Muscle layer of duodenum (tissue), 2 donors: ENCODE results near the gene UBR1.

ENCODE experiments used
- H3K27ac ChIP-seq: one replicate; pipeline ENCODE4 v1.7.0; 2013; ENCODE audit warnings: mild to moderate bottlenecking, low read length
- H3K27me3 ChIP-seq: one replicate; pipeline ENCODE4 v1.7.0; 2013; ENCODE audit warnings: low read depth, mild to moderate bottlenecking, control low read depth, low read length
- H3K36me3 ChIP-seq, 2 donors: one replicate each; pipeline ENCODE4 v1.7.0; 2013; ENCODE audit warnings: low read length in 2 of 2, control low read depth in 1 of 2, mild to moderate bottlenecking in 1 of 2; ENCODE audit not compliant: insufficient read depth in 2 of 2, control insufficient read depth in 1 of 2
- H3K4me1 ChIP-seq, 2 donors: one replicate each; pipeline ENCODE4 v1.7.0; 2013; ENCODE audit warnings: low read length in 2 of 2, mild to moderate bottlenecking in 2 of 2, control low read depth in 1 of 2, moderate library complexity in 1 of 2; ENCODE audit not compliant: insufficient read depth in 2 of 2, control insufficient read depth in 1 of 2
- H3K4me3 ChIP-seq, 2 donors: one replicate each; pipeline ENCODE4 v1.7.0; 2013; ENCODE audit warnings: low read length in 2 of 2, low read depth in 1 of 2, mild to moderate bottlenecking in 1 of 2
- H3K9me3 ChIP-seq, 2 donors: one replicate each; pipeline ENCODE4 v1.7.0; 2013; ENCODE audit warnings: low read length in 2 of 2, control low read depth in 1 of 2, mild to moderate bottlenecking in 1 of 2; ENCODE audit not compliant: control insufficient read depth in 1 of 2
- donor health status: healthy.

The UBR1 gene

GRCh38 chr15:43106486-43106829 lies 620 bp upstream of the UBR1 start:
- Histone ChIP-seq H3K4me3 (peak overlapping the region; percentile 90 to 97), H3K36me3 (no peaks in the 10 kb centered on the region), H3K4me1 (peaks cover 6 to 16% of the 10 kb centered on the region in 2 donors), H3K27me3 (no peaks in the 10 kb centered on the region), H3K9me3 (no peaks in the 10 kb centered on the region), H3K27ac (peak overlapping the region; percentile 98)

GRCh38 chr15:43105077-43105736 lies 631 bp downstream of the UBR1 start:
- Histone ChIP-seq H3K4me1 (peaks cover 6 to 16% of the 10 kb centered on the region in 2 donors), H3K4me3 (peak overlapping the region; percentile 90 to 97), H3K27ac (peak overlapping the region; percentile 98), H3K27me3 (no peaks in the 10 kb centered on the region), H3K9me3 (no peaks in the 10 kb centered on the region), H3K36me3 (peaks cover 2 to 4% of the 10 kb centered on the region in 2 donors)

GRCh38 chr15:43104426-43104825 lies 1.4 kb downstream of the UBR1 start:
- Histone ChIP-seq H3K36me3 (peaks cover 5% of the 10 kb centered on the region in 2 donors), H3K9me3 (no peaks in the 10 kb centered on the region), H3K4me1 (peaks cover 6 to 16% of the 10 kb centered on the region in 2 donors), H3K27ac (peak overlapping the region; percentile 54), H3K4me3 (peak overlapping the region in 1 of 2 donors; percentile 47), H3K27me3 (no peaks in the 10 kb centered on the region)

GRCh38 chr15:43103907-43104306 lies 1.9 kb downstream of the UBR1 start:
- peak overlapping the region; percentile 54 for H3K27ac ChIP-seq
- no peaks in the 10 kb centered on the region for H3K9me3 ChIP-seq
- H3K4me3 ChIP-seq, result no peak overlapping the region
- peaks cover 6 to 16% of the 10 kb centered on the region in 2 donors for H3K4me1 ChIP-seq
- H3K36me3 ChIP-seq, result peaks cover 5% of the 10 kb centered on the region in 2 donors
- H3K27me3 ChIP-seq, result no peaks in the 10 kb centered on the region

- no peak overlapping the region for H3K4me3 ChIP-seq
- no peaks in the 10 kb centered on the region for H3K27me3 ChIP-seq
- H3K4me1 ChIP-seq, result peaks cover 6 to 16% of the 10 kb centered on the region in 2 donors
- H3K27ac ChIP-seq, result no peak overlapping the region
- peaks cover 8 to 12% of the 10 kb centered on the region in 2 donors for H3K36me3 ChIP-seq
- no peaks in the 10 kb centered on the region for H3K9me3 ChIP-seq
Measured at GRCh38 chr15:43102187-43102586, 3.7 kb downstream of the UBR1 start.

GRCh38 chr15:43100971-43101370 lies 4.9 kb downstream of the UBR1 start:
- H3K36me3 ChIP-seq, result peaks cover 8 to 12% of the 10 kb centered on the region in 2 donors
- H3K4me1 ChIP-seq, result peaks cover 6 to 16% of the 10 kb centered on the region in 2 donors
- H3K27ac ChIP-seq, result no peak overlapping the region
- no peaks in the 10 kb centered on the region for H3K27me3 ChIP-seq
- H3K9me3 ChIP-seq, result no peaks in the 10 kb centered on the region
- no peak overlapping the region for H3K4me3 ChIP-seq

GRCh38 chr15:43099105-43099845 lies 6.6 kb downstream of the UBR1 start:
- Histone ChIP-seq H3K36me3 (peaks cover 8 to 12% of the 10 kb centered on the region in 2 donors), H3K9me3 (no peaks in the 10 kb centered on the region), H3K27ac (no peak overlapping the region), H3K4me3 (no peak overlapping the region), H3K27me3 (no peaks in the 10 kb centered on the region), H3K4me1 (peaks cover 6 to 11% of the 10 kb centered on the region in 2 donors)

- H3K27ac ChIP-seq, result no peak overlapping the region
- H3K4me3 ChIP-seq, result no peak overlapping the region
- peaks cover 8 to 12% of the 10 kb centered on the region in 2 donors for H3K36me3 ChIP-seq
- no peaks in the 10 kb centered on the region for H3K27me3 ChIP-seq
- H3K9me3 ChIP-seq, result no peaks in the 10 kb centered on the region
- peaks cover 0 to 5% of the 10 kb centered on the region in 2 donors for H3K4me1 ChIP-seq
Measured at GRCh38 chr15:43096411-43096810, 9.4 kb downstream of the UBR1 start.

GRCh38 chr15:43095708-43096347 lies 10.0 kb downstream of the UBR1 start:
- H3K4me3 ChIP-seq, result no peak overlapping the region
- H3K4me1 ChIP-seq, result peaks cover 0 to 5% of the 10 kb centered on the region in 2 donors
- H3K27ac ChIP-seq, result no peak overlapping the region
- H3K27me3 ChIP-seq, result no peaks in the 10 kb centered on the region
- H3K36me3 ChIP-seq, result peaks cover 8 to 12% of the 10 kb centered on the region in 2 donors
- no peaks in the 10 kb centered on the region for H3K9me3 ChIP-seq

GRCh38 chr15:43095243-43095642 lies 10.6 kb downstream of the UBR1 start:
- Histone ChIP-seq H3K4me1 (peaks cover 0 to 5% of the 10 kb centered on the region in 2 donors), H3K27ac (no peak overlapping the region), H3K4me3 (no peak overlapping the region), H3K36me3 (peaks cover 5 to 11% of the 10 kb centered on the region in 2 donors), H3K27me3 (no peaks in the 10 kb centered on the region), H3K9me3 (no peaks in the 10 kb centered on the region)

GRCh38 chr15:43094416-43095030 lies 11.3 kb downstream of the UBR1 start:
- H3K36me3 ChIP-seq, result peaks cover 3 to 7% of the 10 kb centered on the region in 2 donors
- no peak overlapping the region for H3K27ac ChIP-seq
- peaks cover 0 to 5% of the 10 kb centered on the region in 2 donors for H3K4me1 ChIP-seq
- no peaks in the 10 kb centered on the region for H3K27me3 ChIP-seq
- no peak overlapping the region for H3K4me3 ChIP-seq
- H3K9me3 ChIP-seq, result no peaks in the 10 kb centered on the region
